Activated CD8-positive, alpha-beta T cell treated with anti-CD3 and anti-CD28 coated beads, Interleukin-2, amount 10 ng/mL, durations not matched to agents 7 days and 5 days (primary cell): Measurements from ENCODE around the gene CCL2. TPM values are rescaled to one million over a fixed set of nuclear protein-coding genes. Genes with fewer than 3 reads are reported as not detected.

Source experiments
- ATAC-seq: fragments of 150-1000 bp; cut with Tn5 transposase; one replicate; pipeline ENCODE4 v1.10.0; 2021; ENCODE audit warnings: moderate library complexity
- CTCF ChIA-PET: fragments of 350-600 bp; sonication (Branson Sonifier 250); formaldehyde crosslinking; loops from one replicate; lab custom pipeline; 2021; ENCODE audit warnings: antibody characterized with exemption; lab: Charles Lee
- POLR2A ChIA-PET: fragments of 350-600 bp; sonication (Branson Sonifier 250); formaldehyde crosslinking; loops from one replicate; lab custom pipeline; 2021; ENCODE audit warnings: antibody characterized with exemption; lab: Charles Lee
- DNase-seq: peaks from one replicate; pipeline ENCODE4 v3.0.0-alpha.2; 2020
- H3K27ac Mint-ChIP-seq: one replicate; pipeline ENCODE4 v1.8.0; 2021; ENCODE audit warnings: mild to moderate bottlenecking, mixed read lengths
- H3K27me3 Mint-ChIP-seq: one replicate; pipeline ENCODE4 v1.8.0; 2021; ENCODE audit warnings: low read depth, mixed read lengths
- H3K36me3 Mint-ChIP-seq: one replicate; pipeline ENCODE4 v1.8.0; 2021; ENCODE audit warnings: low read depth, mixed read lengths
- H3K4me1 Mint-ChIP-seq: one replicate; pipeline ENCODE4 v1.8.0; 2021; ENCODE audit warnings: low read depth, mixed read lengths
- H3K4me3 Mint-ChIP-seq: one replicate; pipeline ENCODE4 v1.8.0; 2021; ENCODE audit warnings: mild to moderate bottlenecking, mixed read lengths
- H3K9me3 Mint-ChIP-seq: one replicate; pipeline ENCODE4 v1.8.0; 2022; ENCODE audit warnings: mixed read lengths; ENCODE audit not compliant: insufficient read depth
- total RNA-seq, 2 experiments: library from RNA; stranded (reverse); gene quantifications; one replicate each; pipeline ENCODE4 v1.2.3, GENCODE V29; 2021

Gene CCL2
- total RNA-seq, 2 experiments from 2014 or later = not detected

- POLR2A ChIA-PET = no interaction called here
- no peak overlapping the region for H3K4me3 Mint-ChIP-seq
- H3K36me3 Mint-ChIP-seq = no peaks in the 10 kb centered on the region
- ATAC-seq (no peak), DNase-seq (no peak)
- CTCF ChIA-PET = interaction anchor here (3.5 kb wide), 1 partner anchor 58 kb away, joined by 13 read pairs; no protein-coding TSS in a partner anchor
- H3K27me3 Mint-ChIP-seq = no peaks in the 10 kb centered on the region
- H3K27ac Mint-ChIP-seq = no peak overlapping the region
- no peaks in the 10 kb centered on the region for H3K9me3 Mint-ChIP-seq
- H3K4me1 Mint-ChIP-seq = peaks cover 8% of the 10 kb centered on the region
Observed at GRCh38 chr17:34303606-34304005, 48.5 kb downstream of the CCL2 start.

GRCh38 chr17:34305061-34305460 is 50.0 kb downstream of the CCL2 start:
- no peak for DNase-seq
- Mint-ChIP-seq H3K9me3 (no peaks in the 10 kb centered on the region), H3K27me3 (no peaks in the 10 kb centered on the region), H3K4me3 (no peak overlapping the region), H3K27ac (no peak overlapping the region), H3K4me1 (peaks cover 8% of the 10 kb centered on the region), H3K36me3 (no peaks in the 10 kb centered on the region)
- ATAC-seq = no peak
- ChIA-PET POLR2A (no interaction called here), CTCF (interaction anchor here (0.7 kb wide), 2 partner anchors 18 to 56 kb away, joined by 3 read pairs; no protein-coding TSS in a partner anchor)

GRCh38 chr17:34305606-34306005 is 50.5 kb downstream of the CCL2 start:
- no peak overlapping the region for H3K4me3 Mint-ChIP-seq
- ChIA-PET POLR2A (no interaction called here), CTCF (no interaction called here)
- ATAC-seq = no peak
- no peaks in the 10 kb centered on the region for H3K36me3 Mint-ChIP-seq
- no peaks in the 10 kb centered on the region for H3K9me3 Mint-ChIP-seq
- H3K4me1 Mint-ChIP-seq = peaks cover 8% of the 10 kb centered on the region
- H3K27me3 Mint-ChIP-seq = peaks cover 2% of the 10 kb centered on the region
- no peak for DNase-seq
- H3K27ac Mint-ChIP-seq = no peak overlapping the region

GRCh38 chr17:34306466-34306865 is 51.4 kb downstream of the CCL2 start:
- Mint-ChIP-seq H3K4me3 (no peak overlapping the region), H3K27me3 (peaks cover 4% of the 10 kb centered on the region), H3K9me3 (no peaks in the 10 kb centered on the region), H3K27ac (no peak overlapping the region), H3K4me1 (peaks cover 4% of the 10 kb centered on the region), H3K36me3 (no peaks in the 10 kb centered on the region)
- DNase-seq (no peak), ATAC-seq (no peak)
- ChIA-PET CTCF (no interaction called here), POLR2A (no interaction called here)

Other genes starting within 250 kb of the CCL2 start
- gene CCL7, start 14.9 kb downstream of the CCL2 start, total RNA-seq = not detected
- not detected for gene CCL11, start 30.5 kb downstream of the CCL2 start, total RNA-seq
- not detected for gene CCL8, start 64.2 kb downstream of the CCL2 start, total RNA-seq
- not detected for gene CCL13, start 101.2 kb downstream of the CCL2 start, total RNA-seq
- not detected for gene CCL1, start 107.9 kb downstream of the CCL2 start, total RNA-seq